Uterus (tissue), 2 donors: ENCODE results near the gene ADCY7.

ENCODE experiments used
- CTCF ChIP-seq, 4 experiments: fragments of 200-600 bp in 2 of 4; fragments of 450-650 bp in 2 of 4; sonication (generic) in 2 of 4; IDR thresholded peaks; one replicate each; pipeline ENCODE4 v1.5.1; 2016 to 2019; ENCODE audit warnings: antibody characterized with exemption in 4 of 4, mild to moderate bottlenecking in 2 of 4, moderate library complexity in 1 of 4
- POLR2A ChIP-seq, 2 donors: fragments of 450-650 bp; IDR thresholded peaks; one replicate each; pipeline ENCODE4 v1.6.1; 2016; ENCODE audit warnings: antibody characterized with exemption in 2 of 2, mild to moderate bottlenecking in 1 of 2, moderate library complexity in 1 of 2

- TF ChIP-seq CTCF (IDR thresholded peaks at IDR 0.05) (no peak), POLR2A (IDR thresholded peaks at IDR 0.05) (no peak)
Observed at GRCh38 chr16:50360033-50360778, 93.9 kb downstream of the ADCY7 start.
